LNCaP clone FGC (cell line): ENCODE results near the gene DCTN3.

Experiments used
- DNase-seq: peaks from one replicate; pipeline ENCODE4 v3.0.0-alpha.2; 2011; ENCODE audit warnings: low read depth
- H3K4me3 ChIP-seq: 2 replicates; pipeline ENCODE4 v1.5.1; 2011; ENCODE audit warnings: mild to moderate bottlenecking, low read depth, low read length, control low read depth
- TF ChIP-seq, protein P1 (sequence below): IDR thresholded peaks from 2 replicates; pipeline ENCODE4 v1.5.1; 2012; ENCODE audit warnings: mild to moderate bottlenecking; ENCODE audit not compliant: control insufficient read depth, insufficient read depth; ENCODE audit errors: extremely low read depth

Gene DCTN3

DNA sequence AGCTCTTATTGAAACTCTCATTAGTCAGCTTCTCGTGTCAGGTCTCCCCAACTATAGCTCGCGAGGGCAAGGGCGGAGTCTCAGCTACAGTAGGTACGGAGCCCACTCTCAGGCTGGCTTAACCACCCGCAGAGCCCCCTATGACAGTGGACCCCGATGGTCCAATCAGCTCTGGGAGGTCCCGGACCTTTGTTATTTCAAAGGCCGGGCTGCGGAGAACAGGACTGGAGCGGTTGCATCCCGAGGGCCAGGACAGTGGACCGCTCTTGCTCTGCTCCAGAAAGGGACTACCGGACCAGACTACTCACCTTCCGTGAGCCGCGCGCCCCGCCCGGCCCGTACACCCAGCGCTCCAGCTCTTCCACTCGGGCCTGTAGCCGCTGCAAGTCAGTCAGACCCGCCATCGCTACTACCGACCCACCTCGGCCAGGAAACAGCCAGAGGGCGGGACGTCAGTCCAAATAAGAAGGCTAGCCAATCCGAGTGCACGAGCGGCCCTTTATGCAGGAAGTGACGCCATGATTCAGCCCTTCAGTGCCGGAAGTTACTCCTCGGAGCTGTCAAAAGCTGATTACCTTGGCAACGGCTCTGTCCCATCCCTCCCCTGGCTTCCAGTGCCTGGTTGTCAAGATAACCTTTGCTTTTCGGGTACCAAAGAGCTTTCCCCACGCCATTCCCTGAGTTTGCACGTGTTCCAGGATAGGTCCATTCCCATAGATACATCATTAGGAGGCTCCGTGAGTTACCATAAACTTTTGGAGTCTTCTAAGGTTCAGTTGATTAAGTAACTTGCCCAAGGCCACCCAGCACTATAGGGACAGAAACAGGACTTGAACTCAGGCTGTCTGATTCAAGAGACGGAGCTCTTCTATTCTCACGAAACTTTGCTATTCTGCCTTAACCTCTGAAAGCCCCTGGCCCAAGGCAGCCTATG, at the start of gene DCTN3:
DCTN3 (minus strand) TSS at position 435 of the 934 bp plus-strand sequence; CDS start at position 404, 31 bp downstream.
- TF ChIP-seq, protein P1, sequence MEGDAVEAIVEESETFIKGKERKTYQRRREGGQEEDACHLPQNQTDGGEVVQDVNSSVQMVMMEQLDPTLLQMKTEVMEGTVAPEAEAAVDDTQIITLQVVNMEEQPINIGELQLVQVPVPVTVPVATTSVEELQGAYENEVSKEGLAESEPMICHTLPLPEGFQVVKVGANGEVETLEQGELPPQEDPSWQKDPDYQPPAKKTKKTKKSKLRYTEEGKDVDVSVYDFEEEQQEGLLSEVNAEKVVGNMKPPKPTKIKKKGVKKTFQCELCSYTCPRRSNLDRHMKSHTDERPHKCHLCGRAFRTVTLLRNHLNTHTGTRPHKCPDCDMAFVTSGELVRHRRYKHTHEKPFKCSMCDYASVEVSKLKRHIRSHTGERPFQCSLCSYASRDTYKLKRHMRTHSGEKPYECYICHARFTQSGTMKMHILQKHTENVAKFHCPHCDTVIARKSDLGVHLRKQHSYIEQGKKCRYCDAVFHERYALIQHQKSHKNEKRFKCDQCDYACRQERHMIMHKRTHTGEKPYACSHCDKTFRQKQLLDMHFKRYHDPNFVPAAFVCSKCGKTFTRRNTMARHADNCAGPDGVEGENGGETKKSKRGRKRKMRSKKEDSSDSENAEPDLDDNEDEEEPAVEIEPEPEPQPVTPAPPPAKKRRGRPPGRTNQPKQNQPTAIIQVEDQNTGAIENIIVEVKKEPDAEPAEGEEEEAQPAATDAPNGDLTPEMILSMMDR, result no peak
- DNase-seq, result peak; percentile 86
- peak within 1 kb of the TSS; percentile 100 for H3K4me3 ChIP-seq

DNA sequence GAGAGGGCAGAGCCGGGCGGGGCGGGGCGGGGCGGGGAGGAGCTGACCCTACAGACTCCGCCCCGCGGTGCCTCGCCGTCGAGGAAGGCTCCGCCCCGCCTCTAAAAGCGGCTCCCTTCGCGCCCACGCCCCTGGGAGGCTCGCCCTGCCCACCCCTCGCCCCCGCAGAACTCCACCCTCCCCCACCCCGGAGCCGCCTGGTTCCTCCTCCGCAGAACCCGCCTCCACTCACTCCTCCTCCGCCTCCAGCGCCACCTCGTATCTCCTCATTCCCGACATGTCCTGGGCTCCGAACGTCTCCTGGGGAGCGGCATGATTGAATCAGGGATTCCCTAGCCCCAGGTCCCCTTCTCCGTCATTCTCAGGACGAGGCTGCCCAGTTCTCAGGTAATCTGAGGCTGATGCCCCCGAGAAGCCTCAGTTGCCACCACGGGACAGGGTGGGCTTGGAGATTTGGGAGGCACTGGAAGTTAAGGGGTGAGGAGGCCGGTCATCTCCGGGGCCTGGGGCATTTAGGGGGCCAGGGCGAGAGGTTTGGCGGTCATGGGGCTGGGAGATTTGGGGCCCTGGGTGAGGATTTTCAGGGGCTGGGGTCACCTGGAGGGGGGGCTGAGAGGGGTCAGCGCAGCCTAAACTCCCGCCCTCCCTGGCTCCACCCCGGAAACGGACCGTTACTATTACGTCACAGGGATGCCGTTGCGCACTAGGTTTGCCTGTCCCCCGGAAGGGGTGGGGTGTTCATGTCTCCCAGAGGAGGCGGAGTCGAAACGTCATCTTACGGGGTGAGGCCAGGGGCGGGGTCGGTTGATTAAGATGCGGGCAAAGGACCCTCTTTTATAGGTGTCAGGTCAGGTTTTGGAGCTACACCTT, 45.3 kb upstream of the DCTN3 start:
- DNase-seq, result peak; percentile 81
- TF ChIP-seq, protein P1, result no peak
- peak overlapping the region; percentile 67 for H3K4me3 ChIP-seq

DNA sequence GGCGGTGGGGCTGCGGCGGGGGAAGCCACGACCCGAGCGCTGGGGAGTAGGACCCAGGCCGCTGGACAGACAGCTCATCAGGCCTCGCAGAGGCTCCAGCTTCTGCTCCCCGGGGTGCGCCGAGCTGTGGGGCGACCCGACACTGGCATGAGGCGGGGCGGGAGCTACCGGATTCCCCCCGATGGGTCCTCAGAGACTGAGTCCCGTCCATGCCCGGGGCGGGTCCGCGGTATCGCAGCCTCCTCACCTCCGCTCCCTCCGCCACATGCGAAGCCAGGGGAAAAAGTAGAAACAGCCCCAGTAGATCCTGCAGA, 44.7 kb upstream of the DCTN3 start:
- DNase-seq, result no peak
- TF ChIP-seq, protein P1, result no peak
- H3K4me3 ChIP-seq, result peak overlapping the region; percentile 39

DNA sequence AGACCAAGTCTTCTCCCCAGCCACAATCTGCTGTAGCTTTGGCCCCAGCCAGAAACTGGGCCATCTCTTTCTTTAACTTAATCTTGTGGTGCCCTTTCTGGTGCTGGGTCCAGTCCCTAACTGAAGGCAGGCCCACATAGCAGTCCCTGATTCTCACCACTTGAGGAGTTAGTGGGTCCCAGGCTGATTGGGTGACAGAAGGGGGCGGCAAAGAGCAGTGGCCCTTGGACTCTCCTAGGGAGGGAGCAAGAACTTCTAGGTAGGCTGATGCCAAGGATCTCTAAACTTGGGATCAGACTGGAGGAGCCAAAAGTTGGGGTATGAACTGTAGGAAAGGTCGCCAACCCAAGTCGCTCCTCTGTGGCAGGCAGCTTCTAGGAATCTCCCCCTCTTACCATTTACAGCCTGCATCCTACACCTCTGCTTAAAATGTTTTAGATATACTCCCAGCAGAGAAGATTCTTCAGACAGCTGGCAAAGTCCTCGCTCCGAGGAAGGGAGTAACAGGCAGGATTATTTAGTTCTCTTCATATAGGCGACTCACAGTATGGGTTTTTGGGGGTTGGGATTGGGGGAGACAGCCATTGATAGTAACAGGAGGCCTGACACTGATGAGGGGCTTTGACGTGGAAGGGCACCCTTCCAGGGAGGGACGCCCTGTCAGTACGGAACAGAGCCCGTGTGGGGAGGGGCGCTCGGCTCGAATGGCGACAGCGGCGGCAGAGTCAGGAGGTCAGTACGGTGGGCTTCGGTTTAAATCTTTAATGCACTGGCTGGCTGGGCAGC, 44.2 kb upstream of the DCTN3 start:
- peak overlapping the region; percentile 39 for H3K4me3 ChIP-seq
- no peak for DNase-seq
- TF ChIP-seq, protein P1, result peak; percentile 85

DNA sequence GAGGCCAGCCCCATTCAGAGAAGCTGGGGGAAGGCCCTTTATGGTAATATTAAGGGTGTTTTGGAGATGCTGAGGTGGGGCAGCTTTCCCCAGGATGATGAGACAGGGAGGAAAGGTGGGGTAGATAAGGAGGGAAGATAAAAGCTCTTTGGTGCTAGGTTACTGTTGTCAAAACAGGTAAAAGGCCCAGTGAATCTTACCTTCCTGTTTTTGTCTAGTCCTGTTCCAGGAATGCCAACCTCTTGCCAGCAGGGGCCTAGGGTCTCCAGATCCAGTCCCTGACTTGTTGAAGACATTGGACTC, 43.0 kb upstream of the DCTN3 start:
- TF ChIP-seq, protein P1, result no peak

DNA sequence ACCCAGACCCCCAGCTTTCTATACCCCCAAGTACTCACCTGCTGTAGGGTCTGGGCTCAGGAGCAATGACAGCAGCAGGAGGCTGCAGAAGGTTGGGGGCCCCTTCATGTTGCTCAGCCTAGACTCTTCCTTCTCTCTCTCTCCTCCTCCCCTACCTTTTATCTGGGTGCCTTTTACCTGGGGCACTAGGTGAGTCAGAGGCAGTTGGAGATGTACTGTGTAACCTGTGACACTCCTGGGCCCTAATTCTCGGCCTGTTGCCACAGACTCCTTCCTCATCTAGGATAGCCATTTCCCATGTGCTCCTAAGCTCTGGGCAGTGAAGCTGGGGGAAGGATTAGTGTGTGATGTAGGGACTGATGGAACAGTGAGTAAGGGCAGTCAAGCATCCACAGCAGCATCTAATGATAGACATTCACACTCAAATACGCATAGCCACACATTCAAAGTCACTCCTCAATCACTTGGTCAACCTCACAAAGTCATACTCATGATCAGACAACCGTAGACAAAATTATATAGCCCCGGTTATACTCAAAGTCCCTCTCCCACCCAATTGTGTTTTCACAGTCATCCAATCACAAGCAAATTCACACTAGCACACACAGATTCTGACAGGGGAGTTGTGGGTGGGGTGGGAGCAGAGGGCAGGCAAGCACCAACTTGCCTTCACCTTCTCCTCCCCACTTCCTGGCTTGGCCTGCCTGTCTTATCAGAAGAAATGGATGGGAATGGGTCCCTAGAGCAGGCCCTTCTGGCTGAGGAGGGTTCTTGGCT, 42.4 kb upstream of the DCTN3 start, which contains the start of gene CCL27:
CCL27 (minus strand) TSS at position 132 of the 777 bp plus-strand sequence; CDS start at position 108, 24 bp downstream.
- TF ChIP-seq, protein P1, result no peak
- DNase-seq, result no peak
- H3K4me3 ChIP-seq, result no peak within 1 kb of the TSS

More for the DNA sequence above, 43.0 kb upstream of the DCTN3 start:
- H3K4me3 ChIP-seq, result no peak overlapping the region
- no peak for DNase-seq
